Liver (tissue), 9 donors: Measurements from ENCODE around the gene WFDC2. TPM values are rescaled to one million over a fixed set of nuclear protein-coding genes. Genes with fewer than 3 reads are reported as not detected.
"Not testable (repeated sequence)": the region's sequence is repeated elsewhere in the genome, so short reads cannot be mapped to it uniquely, and the experiment has no call there.

ENCODE experiments used
- DNase-seq: peaks from one replicate; pipeline ENCODE4 v3.0.0-alpha.2; 2017; ENCODE audit warnings: low spot score
- H3K27ac ChIP-seq, 2 donors: one replicate each; pipeline ENCODE4 v1.7.0; 2013; ENCODE audit warnings: inconsistent platforms in 2 of 2, low read length in 2 of 2, control low read depth in 1 of 2, low read depth in 1 of 2, mild to moderate bottlenecking in 1 of 2
- H3K27me3 ChIP-seq, 4 donors: one replicate each; pipeline versions ENCODE4 v1.6.1 to v1.7.0; 2013; ENCODE audit warnings: low read length in 3 of 4, inconsistent platforms in 1 of 4, mild to moderate bottlenecking in 1 of 4, moderate library complexity in 1 of 4; ENCODE audit not compliant: control insufficient read depth in 4 of 4, insufficient read depth in 4 of 4
- H3K36me3 ChIP-seq, 4 donors: one replicate each; pipeline versions ENCODE4 v1.6.1 to v1.7.0; 2013; ENCODE audit warnings: low read length in 3 of 4, mild to moderate bottlenecking in 3 of 4, low read depth in 1 of 4, moderate library complexity in 1 of 4; ENCODE audit not compliant: control insufficient read depth in 4 of 4, insufficient read depth in 3 of 4
- H3K4me1 ChIP-seq, 4 donors: one replicate each; pipeline versions ENCODE4 v1.6.1 to v1.7.0; 2013; ENCODE audit warnings: low read length in 3 of 4, mild to moderate bottlenecking in 3 of 4, moderate library complexity in 1 of 4; ENCODE audit not compliant: control insufficient read depth in 4 of 4, insufficient read depth in 4 of 4
- H3K4me3 ChIP-seq, 3 donors: one replicate each; pipeline versions ENCODE4 v1.6.1 to v1.7.0; 2013; ENCODE audit warnings: low read length in 3 of 3, control low read depth in 1 of 3, low read depth in 1 of 3, mild to moderate bottlenecking in 1 of 3
- H3K9ac ChIP-seq, 2 donors: one replicate each; pipeline ENCODE4 v1.7.0; 2013; ENCODE audit warnings: low read length in 2 of 2, mild to moderate bottlenecking in 2 of 2, moderate library complexity in 2 of 2, control low read depth in 1 of 2, low read depth in 1 of 2
- H3K9me3 ChIP-seq, 4 donors: one replicate each; pipeline versions ENCODE4 v1.6.1 to v1.7.0; 2013; ENCODE audit warnings: low read length in 3 of 4; ENCODE audit not compliant: control insufficient read depth in 4 of 4
- EGR1 ChIP-seq, 2 donors: IDR thresholded peaks; 2 replicates each; pipeline ENCODE4 v1.6.1; 2016 to 2018; ENCODE audit warnings: antibody characterized with exemption in 2 of 2, low read depth in 2 of 2
- FOXA2 ChIP-seq: IDR thresholded peaks from 2 replicates; pipeline ENCODE4 v1.6.1; 2016; ENCODE audit warnings: antibody characterized with exemption
- GABPA ChIP-seq, 2 donors: IDR thresholded peaks in 1 of 2; conservative IDR thresholded peaks in 1 of 2; 2 replicates each; pipeline ENCODE4 v1.6.1; 2016; ENCODE audit warnings: antibody characterized with exemption in 2 of 2, mild to moderate bottlenecking in 1 of 2, moderate library complexity in 1 of 2
- HNF4A ChIP-seq, 2 donors: conservative IDR thresholded peaks; 2 replicates each; pipeline ENCODE4 v1.6.1; 2016; ENCODE audit warnings: antibody characterized with exemption in 2 of 2, mild to moderate bottlenecking in 2 of 2
- HNF4G ChIP-seq: IDR thresholded peaks from 2 replicates; pipeline ENCODE4 v1.6.1; 2016; ENCODE audit warnings: antibody characterized with exemption
- JUND ChIP-seq, 2 donors: IDR thresholded peaks; 2 replicates each; pipeline ENCODE4 v1.6.1; 2016; ENCODE audit warnings: antibody characterized with exemption in 2 of 2
- NR2F2 ChIP-seq: IDR thresholded peaks from 2 replicates; pipeline ENCODE4 v1.6.1; 2016; ENCODE audit warnings: antibody characterized with exemption
- RAD21 ChIP-seq, 2 donors: IDR thresholded peaks; 2 replicates each; pipeline ENCODE4 v1.6.1; 2016; ENCODE audit warnings: antibody characterized with exemption in 2 of 2, mild to moderate bottlenecking in 2 of 2
- RXRA ChIP-seq, 2 donors: IDR thresholded peaks; 2 replicates each; pipeline ENCODE4 v1.6.1; 2017 to 2018; ENCODE audit warnings: antibody characterized with exemption in 2 of 2, mild to moderate bottlenecking in 1 of 2
- SP1 ChIP-seq: IDR thresholded peaks from 2 replicates; pipeline ENCODE4 v1.6.1; 2018; ENCODE audit warnings: antibody characterized with exemption, mild to moderate bottlenecking
- YY1 ChIP-seq: IDR thresholded peaks from 2 replicates; pipeline ENCODE4 v1.6.1; 2016; ENCODE audit warnings: antibody characterized with exemption, mild to moderate bottlenecking
- WGBS: extraction: QIAGEN DNeasy Blood & Tissue Kit; methylation state at CpG from one replicate; pipeline ENCODE4 v1.1.7; 2013; 5-methylcytosine and 5-hydroxymethylcytosine counted together
- polyA plus RNA-seq, 2 donors: library from polyadenylated mRNA; stranded (reverse) in 1 of 2; unstranded in 1 of 2; fragments of 200-250 nt in 1 of 2; fragments of >200 nt in 1 of 2; fragmentation: Nextera tagmentation in 1 of 2; extraction: Ambion mirVana in 1 of 2; gene quantifications; one replicate each; pipeline versions ENCODE4 v1.2.1 to v1.2.3, GENCODE V29; 2013 to 2015
- total RNA-seq, 2 donors: library from RNA; depleted of rRNA; stranded (reverse); fragments of >200 nt; gene quantifications; one replicate each; pipeline ENCODE4 v1.2.3, GENCODE V29; 2014
- TF ChIP-seq, protein P1 (sequence below): IDR thresholded peaks from 2 replicates; pipeline ENCODE4 v1.6.1; 2016; ENCODE audit warnings: antibody characterized with exemption
- TF ChIP-seq, protein P2 (sequence below): IDR thresholded peaks from 2 replicates; pipeline ENCODE4 v1.6.1; 2016; ENCODE audit warnings: antibody characterized with exemption
- TF ChIP-seq, protein P3 (sequence below): IDR thresholded peaks from 2 replicates; pipeline ENCODE4 v1.6.1; 2016; ENCODE audit warnings: antibody characterized with exemption, mild to moderate bottlenecking
- TF ChIP-seq, protein P4 (sequence below): IDR thresholded peaks from 2 replicates; pipeline ENCODE4 v1.6.1; 2016; ENCODE audit warnings: antibody characterized with exemption
- donor health status: healthy.
- donor health status: healthy.
- donor health status: healthy.
- donor health status: healthy.
- donor health status: healthy.

Gene WFDC2
- total and polyA plus RNA-seq, 4 donors: 1.3 to 1.8 TPM; not detected in 2

DNA sequence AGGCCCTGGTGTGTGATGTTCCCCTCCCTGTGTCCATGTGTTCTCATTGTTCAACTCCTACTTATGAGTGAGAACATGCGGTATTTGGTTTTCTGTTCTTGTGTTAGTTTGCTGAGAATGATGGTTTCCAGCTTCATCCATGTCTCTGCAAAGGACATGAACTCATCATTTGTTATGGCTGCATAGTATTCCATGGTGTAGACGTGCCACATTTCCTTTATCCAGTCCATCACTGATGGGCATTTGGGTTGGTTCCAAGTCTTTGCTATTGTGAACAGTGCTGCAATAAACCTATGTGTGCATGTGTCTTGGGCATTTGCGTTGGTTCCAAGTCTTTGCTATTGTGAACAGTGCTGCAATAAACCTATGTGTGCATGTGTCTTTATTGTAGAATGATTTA, 2.7 kb downstream of the WFDC2 start:
- DNase-seq, H3K9me3 ChIP-seq, H3K4me3 ChIP-seq, H3K27ac ChIP-seq, H3K9ac ChIP-seq, H3K36me3 ChIP-seq: not testable (repeated sequence)
- WGBS: 65% methylated on average over 3 of the region's 3 CpGs
- H3K27me3 ChIP-seq: peaks cover 3 to 21% (median 5%) of the 10 kb centered on the region in 4 donors
- peaks cover 5 to 13% (median 11%) of the 10 kb centered on the region in 4 donors for H3K4me1 ChIP-seq

DNA sequence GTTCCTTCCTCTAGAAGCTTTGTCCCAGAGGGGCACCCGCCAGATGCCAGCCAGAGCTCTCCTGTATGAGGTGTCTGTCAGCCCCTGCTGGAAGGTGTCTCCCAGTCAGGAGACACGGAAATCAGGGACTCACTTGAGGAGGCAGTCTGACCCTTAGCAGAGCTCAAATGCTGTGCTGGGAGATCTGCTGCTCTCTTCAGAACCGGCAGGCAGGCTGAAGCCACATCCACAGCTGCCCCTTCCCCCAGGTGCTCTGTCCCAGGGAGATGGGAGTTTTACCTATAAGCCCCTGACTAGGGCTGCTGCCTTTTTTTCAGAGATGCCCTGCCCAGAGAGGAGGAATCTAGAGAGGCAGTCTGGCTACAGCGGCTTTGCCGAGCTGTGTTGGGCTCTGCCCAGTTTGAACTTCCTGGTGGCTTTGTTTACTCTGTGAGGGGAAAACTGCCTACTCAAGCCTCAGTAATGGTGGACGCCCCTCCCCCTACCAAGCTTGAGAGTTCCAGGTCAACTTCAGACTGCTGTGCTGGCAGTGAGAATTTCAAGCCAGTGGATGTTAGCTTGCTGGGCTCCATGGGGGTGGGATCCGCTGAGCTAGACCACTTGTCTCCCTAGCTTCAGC, 8.1 kb downstream of the WFDC2 start:
- not testable (repeated sequence) for H3K4me3 ChIP-seq, H3K4me1 ChIP-seq, H3K9me3 ChIP-seq, DNase-seq, H3K27me3 ChIP-seq, H3K9ac ChIP-seq, H3K27ac ChIP-seq, H3K36me3 ChIP-seq
- WGBS: 80% methylated on average over 7 of the region's 7 CpGs

DNA sequence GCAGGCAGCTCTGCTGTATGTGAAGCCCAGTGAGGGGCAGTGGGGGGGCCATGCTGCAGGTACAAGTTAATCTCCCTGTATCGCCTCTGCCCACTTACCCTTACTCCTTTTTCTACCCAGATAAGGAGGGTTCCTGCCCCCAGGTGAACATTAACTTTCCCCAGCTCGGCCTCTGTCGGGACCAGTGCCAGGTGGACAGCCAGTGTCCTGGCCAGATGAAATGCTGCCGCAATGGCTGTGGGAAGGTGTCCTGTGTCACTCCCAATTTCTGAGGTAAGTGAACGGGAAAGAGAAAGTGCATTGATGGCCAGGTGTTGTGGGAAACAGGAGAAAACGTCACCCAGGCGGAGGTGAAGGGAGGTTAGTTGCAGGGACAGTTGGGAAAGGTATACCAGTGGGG, 10.3 kb downstream of the WFDC2 start:
- H3K27ac ChIP-seq: no peak overlapping the region
- no peak overlapping the region for H3K4me3 ChIP-seq
- DNase-seq: no peak
- peaks cover 0 to 5% (median 0%) of the 10 kb centered on the region in 4 donors for H3K27me3 ChIP-seq
- H3K9ac ChIP-seq: no peak overlapping the region
- no peaks in the 10 kb centered on the region for H3K36me3 ChIP-seq
- 48% methylated on average over 7 of the region's 7 CpGs for WGBS
- TF ChIP-seq RXRA (IDR thresholded peaks at IDR 0.05): no peak
- TF ChIP-seq, protein P1, sequence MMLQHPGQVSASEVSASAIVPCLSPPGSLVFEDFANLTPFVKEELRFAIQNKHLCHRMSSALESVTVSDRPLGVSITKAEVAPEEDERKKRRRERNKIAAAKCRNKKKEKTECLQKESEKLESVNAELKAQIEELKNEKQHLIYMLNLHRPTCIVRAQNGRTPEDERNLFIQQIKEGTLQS: no peak
- no peak for TF ChIP-seq GABPA (IDR thresholded peaks at IDR 0.05 in 1 of 2, conservative IDR thresholded peaks at IDR 0.05 in 1 of 2)
- TF ChIP-seq EGR1 (IDR thresholded peaks at IDR 0.05; ENCODE audit: low read depth in 2 of 2): no peak
- no peak for TF ChIP-seq YY1
- TF ChIP-seq, protein P2, sequence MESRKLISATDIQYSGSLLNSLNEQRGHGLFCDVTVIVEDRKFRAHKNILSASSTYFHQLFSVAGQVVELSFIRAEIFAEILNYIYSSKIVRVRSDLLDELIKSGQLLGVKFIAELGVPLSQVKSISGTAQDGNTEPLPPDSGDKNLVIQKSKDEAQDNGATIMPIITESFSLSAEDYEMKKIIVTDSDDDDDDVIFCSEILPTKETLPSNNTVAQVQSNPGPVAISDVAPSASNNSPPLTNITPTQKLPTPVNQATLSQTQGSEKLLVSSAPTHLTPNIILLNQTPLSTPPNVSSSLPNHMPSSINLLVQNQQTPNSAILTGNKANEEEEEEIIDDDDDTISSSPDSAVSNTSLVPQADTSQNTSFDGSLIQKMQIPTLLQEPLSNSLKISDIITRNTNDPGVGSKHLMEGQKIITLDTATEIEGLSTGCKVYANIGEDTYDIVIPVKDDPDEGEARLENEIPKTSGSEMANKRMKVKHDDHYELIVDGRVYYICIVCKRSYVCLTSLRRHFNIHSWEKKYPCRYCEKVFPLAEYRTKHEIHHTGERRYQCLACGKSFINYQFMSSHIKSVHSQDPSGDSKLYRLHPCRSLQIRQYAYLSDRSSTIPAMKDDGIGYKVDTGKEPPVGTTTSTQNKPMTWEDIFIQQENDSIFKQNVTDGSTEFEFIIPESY: no peak
- TF ChIP-seq JUND (IDR thresholded peaks at IDR 0.05): no peak
- TF ChIP-seq, protein P3, sequence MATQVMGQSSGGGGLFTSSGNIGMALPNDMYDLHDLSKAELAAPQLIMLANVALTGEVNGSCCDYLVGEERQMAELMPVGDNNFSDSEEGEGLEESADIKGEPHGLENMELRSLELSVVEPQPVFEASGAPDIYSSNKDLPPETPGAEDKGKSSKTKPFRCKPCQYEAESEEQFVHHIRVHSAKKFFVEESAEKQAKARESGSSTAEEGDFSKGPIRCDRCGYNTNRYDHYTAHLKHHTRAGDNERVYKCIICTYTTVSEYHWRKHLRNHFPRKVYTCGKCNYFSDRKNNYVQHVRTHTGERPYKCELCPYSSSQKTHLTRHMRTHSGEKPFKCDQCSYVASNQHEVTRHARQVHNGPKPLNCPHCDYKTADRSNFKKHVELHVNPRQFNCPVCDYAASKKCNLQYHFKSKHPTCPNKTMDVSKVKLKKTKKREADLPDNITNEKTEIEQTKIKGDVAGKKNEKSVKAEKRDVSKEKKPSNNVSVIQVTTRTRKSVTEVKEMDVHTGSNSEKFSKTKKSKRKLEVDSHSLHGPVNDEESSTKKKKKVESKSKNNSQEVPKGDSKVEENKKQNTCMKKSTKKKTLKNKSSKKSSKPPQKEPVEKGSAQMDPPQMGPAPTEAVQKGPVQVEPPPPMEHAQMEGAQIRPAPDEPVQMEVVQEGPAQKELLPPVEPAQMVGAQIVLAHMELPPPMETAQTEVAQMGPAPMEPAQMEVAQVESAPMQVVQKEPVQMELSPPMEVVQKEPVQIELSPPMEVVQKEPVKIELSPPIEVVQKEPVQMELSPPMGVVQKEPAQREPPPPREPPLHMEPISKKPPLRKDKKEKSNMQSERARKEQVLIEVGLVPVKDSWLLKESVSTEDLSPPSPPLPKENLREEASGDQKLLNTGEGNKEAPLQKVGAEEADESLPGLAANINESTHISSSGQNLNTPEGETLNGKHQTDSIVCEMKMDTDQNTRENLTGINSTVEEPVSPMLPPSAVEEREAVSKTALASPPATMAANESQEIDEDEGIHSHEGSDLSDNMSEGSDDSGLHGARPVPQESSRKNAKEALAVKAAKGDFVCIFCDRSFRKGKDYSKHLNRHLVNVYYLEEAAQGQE: no peak
- no peak for TF ChIP-seq NR2F2
- no peak for TF ChIP-seq HNF4A (conservative IDR thresholded peaks at IDR 0.05)
- no peak for TF ChIP-seq SP1
- TF ChIP-seq, protein P4, sequence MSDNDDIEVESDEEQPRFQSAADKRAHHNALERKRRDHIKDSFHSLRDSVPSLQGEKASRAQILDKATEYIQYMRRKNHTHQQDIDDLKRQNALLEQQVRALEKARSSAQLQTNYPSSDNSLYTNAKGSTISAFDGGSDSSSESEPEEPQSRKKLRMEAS: no peak
- TF ChIP-seq FOXA2: no peak
- TF ChIP-seq HNF4G: no peak
- TF ChIP-seq RAD21 (IDR thresholded peaks at IDR 0.05): no peak
- H3K9me3 ChIP-seq: no peaks in the 10 kb centered on the region
- H3K4me1 ChIP-seq: peaks cover 0 to 7% (median 3%) of the 10 kb centered on the region in 4 donors
